GM23338 (cell line): ENCODE measurements around the gene PPP1R12C. TPM values are rescaled to one million over a fixed set of nuclear protein-coding genes. Genes with fewer than 3 reads are reported as not detected.

Experiments
- ATAC-seq: fragments of 200-7000 bp; cut with Tn5 transposase; 3 replicates; pipeline ENCODE4 v1.9.1; 2020
- DNase-seq: peaks from one replicate; pipeline ENCODE4 v3.0.0-alpha.2; 2015; ENCODE audit warnings: low spot score
- H2AFZ ChIP-seq: fragments of 200-600 bp; sonication (generic); 2 replicates; pipeline ENCODE4 v1.8.0; 2016; ENCODE audit warnings: antibody characterized with exemption, mild to moderate bottlenecking, moderate library complexity
- H3F3A ChIP-seq: fragments of 200-600 bp; sonication (generic); replicated peaks from 2 replicates; pipeline ENCODE4 v1.8.0; 2017; ENCODE audit warnings: antibody characterized with exemption, mixed run types, low read depth
- H3K27ac ChIP-seq: fragments of 200-600 bp; sonication (generic); 2 replicates; pipeline ENCODE4 v1.6.1; 2016; ENCODE audit warnings: low read depth
- H3K27me3 ChIP-seq: fragments of 200-600 bp; sonication (generic); 2 replicates; pipeline ENCODE4 v1.8.0; 2016; ENCODE audit warnings: mild to moderate bottlenecking, mixed run types, moderate library complexity; ENCODE audit not compliant: insufficient read depth
- H3K36me3 ChIP-seq: fragments of 200-600 bp; sonication (generic); 2 replicates; pipeline ENCODE4 v1.8.0; 2016; ENCODE audit warnings: mild to moderate bottlenecking; ENCODE audit not compliant: insufficient read depth
- H3K4me1 ChIP-seq: fragments of 200-600 bp; sonication (generic); 2 replicates; pipeline ENCODE4 v1.8.0; 2016; ENCODE audit warnings: mild to moderate bottlenecking, moderate library complexity; ENCODE audit not compliant: insufficient read depth
- H3K4me2 ChIP-seq: fragments of 200-600 bp; sonication (generic); 2 replicates; pipeline ENCODE4 v1.7.1; 2017; ENCODE audit warnings: mixed run types
- H3K4me3 ChIP-seq: fragments of 200-600 bp; sonication (generic); 2 replicates; pipeline ENCODE4 v1.6.1; 2016; ENCODE audit warnings: mixed run types
- H3K79me2 ChIP-seq: fragments of 200-600 bp; sonication (generic); replicated peaks from 2 replicates; pipeline ENCODE4 v1.8.0; 2017; ENCODE audit warnings: mild to moderate bottlenecking; ENCODE audit not compliant: insufficient read depth
- H3K9me2 ChIP-seq: fragments of 200-600 bp; sonication (generic); 2 replicates; pipeline ENCODE4 v1.8.0; 2017; ENCODE audit not compliant: insufficient read depth
- H4K20me1 ChIP-seq: fragments of 200-600 bp; sonication (generic); replicated peaks from 2 replicates; pipeline ENCODE4 v1.8.0; 2017; ENCODE audit warnings: mild to moderate bottlenecking; ENCODE audit not compliant: insufficient read depth
- H3K27ac Mint-ChIP-seq: 2 replicates; pipeline ENCODE4 v1.8.0; 2020; ENCODE audit warnings: inconsistent platforms, mild to moderate bottlenecking, moderate library complexity, mixed read lengths
- H3K27me3 Mint-ChIP-seq: 3 replicates; pipeline ENCODE4 v1.8.0; 2022; ENCODE audit warnings: low read depth, mild to moderate bottlenecking, moderate library complexity, mixed read lengths, inconsistent platforms; ENCODE audit not compliant: insufficient read depth, poor library complexity
- H3K36me3 Mint-ChIP-seq: 3 replicates; pipeline ENCODE4 v1.8.0; 2021; ENCODE audit warnings: low read depth, mild to moderate bottlenecking, inconsistent platforms, moderate library complexity, mixed read lengths
- H3K4me1 Mint-ChIP-seq: 3 replicates; pipeline ENCODE4 v1.8.0; 2020; ENCODE audit warnings: mild to moderate bottlenecking, inconsistent platforms, mixed read lengths
- H3K4me3 Mint-ChIP-seq: 3 replicates; pipeline ENCODE4 v1.8.0; 2021; ENCODE audit warnings: moderate library complexity, mild to moderate bottlenecking, inconsistent platforms, mixed read lengths
- H3K9me3 Mint-ChIP-seq: 3 replicates; pipeline ENCODE4 v1.8.0; 2020; ENCODE audit warnings: moderate library complexity, mild to moderate bottlenecking, inconsistent platforms, mixed read lengths
- CREB1 ChIP-seq: fragments of 250-450 bp; sonication (Bioruptor Pico); IDR thresholded peaks from 2 replicates; pipeline ENCODE4 v1.5.0; 2020; ENCODE audit warnings: low read depth, mild to moderate bottlenecking, moderate library complexity
- EZH2 ChIP-seq: fragments of 200-600 bp; sonication (generic); IDR thresholded peaks from one replicate; pipeline ENCODE4 v1.8.0; 2017; ENCODE audit warnings: antibody characterized with exemption, mild to moderate bottlenecking, low read depth; ENCODE audit not compliant: unreplicated experiment
- EZH2phosphoT487 ChIP-seq: fragments of 200-600 bp; sonication (generic); IDR thresholded peaks from one replicate; pipeline ENCODE4 v1.8.1; 2018; ENCODE audit warnings: antibody characterized with exemption; ENCODE audit not compliant: unreplicated experiment
- JUNB ChIP-seq: IDR thresholded peaks from one replicate; pipeline ENCODE4 v1.6.1; 2016; ENCODE audit warnings: antibody characterized with exemption; ENCODE audit not compliant: unreplicated experiment
- NANOG ChIP-seq: IDR thresholded peaks from 2 replicates; pipeline ENCODE4 v1.6.1; 2016; ENCODE audit warnings: antibody characterized with exemption, borderline replicate concordance
- POLR2AphosphoS5 ChIP-seq: IDR thresholded peaks from 2 replicates; pipeline ENCODE4 v1.6.1; 2016; ENCODE audit warnings: antibody characterized with exemption, low read depth
- STAT1 ChIP-seq: IDR thresholded peaks from one replicate; pipeline ENCODE4 v1.6.1; 2016; ENCODE audit warnings: antibody characterized with exemption; ENCODE audit not compliant: unreplicated experiment
- ZNF331 ChIP-seq: fragments of 250-450 bp; sonication (Bioruptor Pico); IDR thresholded peaks from 2 replicates; pipeline ENCODE4 v1.5.0; 2020; ENCODE audit warnings: low read depth, mild to moderate bottlenecking, moderate library complexity
- ZNF462 ChIP-seq: fragments of 250-450 bp; sonication (Bioruptor Pico); IDR thresholded peaks from 2 replicates; pipeline ENCODE4 v1.5.0; 2020; ENCODE audit warnings: mild to moderate bottlenecking, moderate library complexity
- polyA plus RNA-seq: library from polyadenylated mRNA; unstranded; fragments of >200 nt; fragmentation: Nextera tagmentation; extraction: Ambion mirVana; gene quantifications from 2 replicates; pipeline ENCODE4 v1.2.1, GENCODE V29; 2016
- total RNA-seq: library from RNA; depleted of rRNA; stranded (reverse); fragments of >200 nt; shearing (Covaris generic); gene quantifications from 2 replicates; pipeline ENCODE4 v1.2.3, GENCODE V29; 2014
- TF ChIP-seq, protein P1 (sequence below): IDR thresholded peaks from one replicate; pipeline ENCODE4 v1.6.1; 2018; ENCODE audit warnings: antibody characterized with exemption; ENCODE audit not compliant: unreplicated experiment
- TF ChIP-seq, protein P2 (sequence below): IDR thresholded peaks from 2 replicates; pipeline ENCODE4 v1.6.1; 2016; ENCODE audit warnings: antibody characterized with exemption
- TF ChIP-seq, protein P3 (sequence below), 2 experiments: fragments of 200-600 bp in 1 of 2; sonication (generic) in 1 of 2; conservative IDR thresholded peaks; 2 replicates each; pipeline versions ENCODE4 v1.5.1 to v1.6.1; 2016 to 2017; ENCODE audit warnings: antibody characterized with exemption in 2 of 2, low read depth in 2 of 2, mild to moderate bottlenecking in 2 of 2, moderate library complexity in 1 of 2

PPP1R12C gene
- total and polyA plus RNA-seq, 2 experiments from 2014 or later = 33.2 to 83.9 TPM

DNA sequence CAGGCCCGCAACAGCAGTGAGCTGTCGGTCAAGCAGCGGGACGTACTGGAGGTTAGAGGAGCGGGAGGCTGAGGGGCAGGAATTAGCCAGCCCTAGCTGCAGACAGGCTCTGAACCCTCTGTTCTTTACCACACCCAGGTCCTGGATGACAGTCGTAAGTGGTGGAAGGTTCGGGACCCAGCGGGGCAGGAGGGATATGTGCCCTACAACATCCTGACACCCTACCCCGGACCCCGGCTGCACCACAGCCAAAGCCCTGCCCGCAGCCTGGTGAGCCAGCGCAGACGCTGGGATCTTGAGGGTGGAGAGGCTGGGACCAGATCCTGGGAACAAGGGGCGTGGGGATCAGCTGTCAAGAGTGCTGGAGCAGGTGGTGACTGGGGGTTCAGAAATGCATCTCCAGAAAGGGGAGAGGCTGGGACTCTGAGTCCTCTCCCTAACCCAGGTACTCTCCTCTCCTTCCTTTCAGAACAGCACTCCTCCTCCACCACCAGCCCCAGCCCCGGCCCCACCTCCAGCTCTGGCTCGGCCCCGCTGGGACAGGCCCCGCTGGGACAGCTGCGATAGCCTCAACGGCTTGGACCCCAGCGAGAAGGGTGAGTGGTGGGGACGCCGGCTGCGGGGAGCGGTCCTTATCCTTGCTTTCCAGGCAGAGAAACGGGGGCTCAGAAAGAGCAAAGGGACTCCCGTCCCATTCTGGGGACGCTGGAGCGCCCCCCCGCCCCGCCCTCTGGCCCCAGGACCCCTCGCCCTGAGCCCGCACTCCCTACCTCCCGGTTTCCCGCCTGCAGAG is 31.3 kb downstream of the PPP1R12C start:
- peak; percentile 51 for DNase-seq
- peaks cover 47% of the 10 kb centered on the region for H3K4me1 Mint-ChIP-seq

More for the DNA sequence above, 31.3 kb downstream of the PPP1R12C start:
- peak overlapping the region; percentile 61 for H3K4me3 Mint-ChIP-seq
- Histone ChIP-seq H3F3A (peaks cover 24% of the 10 kb centered on the region), H3K4me1 (peaks cover 26% of the 10 kb centered on the region), H3K27ac (no peak overlapping the region), H2AFZ (no peak overlapping the region), H3K9me2 (no peaks in the 10 kb centered on the region), H4K20me1 (peaks cover 17% of the 10 kb centered on the region), H3K79me2 (no peaks in the 10 kb centered on the region), H3K27me3 (peaks cover 21% of the 10 kb centered on the region), H3K4me2 (peak overlapping the region; percentile 86), H3K4me3 (peak overlapping the region; percentile 79), H3K36me3 (no peaks in the 10 kb centered on the region)
- H3K9me3 Mint-ChIP-seq = peaks cover 4% of the 10 kb centered on the region; the same call in 1 of the 3 replicates
- no peak overlapping the region for H3K27ac Mint-ChIP-seq
- ATAC-seq = peak; percentile 6
- H3K36me3 Mint-ChIP-seq = peaks cover 29% of the 10 kb centered on the region
- H3K27me3 Mint-ChIP-seq = peaks cover 63% of the 10 kb centered on the region
- no peak for TF ChIP-seq POLR2AphosphoS5
- TF ChIP-seq ZNF331 = no peak
- TF ChIP-seq STAT1 = no peak
- TF ChIP-seq ZNF462 (CRISPR knock-in tag) = no peak
- TF ChIP-seq, protein P1, sequence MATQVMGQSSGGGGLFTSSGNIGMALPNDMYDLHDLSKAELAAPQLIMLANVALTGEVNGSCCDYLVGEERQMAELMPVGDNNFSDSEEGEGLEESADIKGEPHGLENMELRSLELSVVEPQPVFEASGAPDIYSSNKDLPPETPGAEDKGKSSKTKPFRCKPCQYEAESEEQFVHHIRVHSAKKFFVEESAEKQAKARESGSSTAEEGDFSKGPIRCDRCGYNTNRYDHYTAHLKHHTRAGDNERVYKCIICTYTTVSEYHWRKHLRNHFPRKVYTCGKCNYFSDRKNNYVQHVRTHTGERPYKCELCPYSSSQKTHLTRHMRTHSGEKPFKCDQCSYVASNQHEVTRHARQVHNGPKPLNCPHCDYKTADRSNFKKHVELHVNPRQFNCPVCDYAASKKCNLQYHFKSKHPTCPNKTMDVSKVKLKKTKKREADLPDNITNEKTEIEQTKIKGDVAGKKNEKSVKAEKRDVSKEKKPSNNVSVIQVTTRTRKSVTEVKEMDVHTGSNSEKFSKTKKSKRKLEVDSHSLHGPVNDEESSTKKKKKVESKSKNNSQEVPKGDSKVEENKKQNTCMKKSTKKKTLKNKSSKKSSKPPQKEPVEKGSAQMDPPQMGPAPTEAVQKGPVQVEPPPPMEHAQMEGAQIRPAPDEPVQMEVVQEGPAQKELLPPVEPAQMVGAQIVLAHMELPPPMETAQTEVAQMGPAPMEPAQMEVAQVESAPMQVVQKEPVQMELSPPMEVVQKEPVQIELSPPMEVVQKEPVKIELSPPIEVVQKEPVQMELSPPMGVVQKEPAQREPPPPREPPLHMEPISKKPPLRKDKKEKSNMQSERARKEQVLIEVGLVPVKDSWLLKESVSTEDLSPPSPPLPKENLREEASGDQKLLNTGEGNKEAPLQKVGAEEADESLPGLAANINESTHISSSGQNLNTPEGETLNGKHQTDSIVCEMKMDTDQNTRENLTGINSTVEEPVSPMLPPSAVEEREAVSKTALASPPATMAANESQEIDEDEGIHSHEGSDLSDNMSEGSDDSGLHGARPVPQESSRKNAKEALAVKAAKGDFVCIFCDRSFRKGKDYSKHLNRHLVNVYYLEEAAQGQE = no peak
- no peak for TF ChIP-seq EZH2phosphoT487
- TF ChIP-seq EZH2 = no peak
- TF ChIP-seq, protein P2, sequence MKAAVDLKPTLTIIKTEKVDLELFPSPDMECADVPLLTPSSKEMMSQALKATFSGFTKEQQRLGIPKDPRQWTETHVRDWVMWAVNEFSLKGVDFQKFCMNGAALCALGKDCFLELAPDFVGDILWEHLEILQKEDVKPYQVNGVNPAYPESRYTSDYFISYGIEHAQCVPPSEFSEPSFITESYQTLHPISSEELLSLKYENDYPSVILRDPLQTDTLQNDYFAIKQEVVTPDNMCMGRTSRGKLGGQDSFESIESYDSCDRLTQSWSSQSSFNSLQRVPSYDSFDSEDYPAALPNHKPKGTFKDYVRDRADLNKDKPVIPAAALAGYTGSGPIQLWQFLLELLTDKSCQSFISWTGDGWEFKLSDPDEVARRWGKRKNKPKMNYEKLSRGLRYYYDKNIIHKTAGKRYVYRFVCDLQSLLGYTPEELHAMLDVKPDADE = no peak
- TF ChIP-seq JUNB = no peak
- TF ChIP-seq, protein P3, sequence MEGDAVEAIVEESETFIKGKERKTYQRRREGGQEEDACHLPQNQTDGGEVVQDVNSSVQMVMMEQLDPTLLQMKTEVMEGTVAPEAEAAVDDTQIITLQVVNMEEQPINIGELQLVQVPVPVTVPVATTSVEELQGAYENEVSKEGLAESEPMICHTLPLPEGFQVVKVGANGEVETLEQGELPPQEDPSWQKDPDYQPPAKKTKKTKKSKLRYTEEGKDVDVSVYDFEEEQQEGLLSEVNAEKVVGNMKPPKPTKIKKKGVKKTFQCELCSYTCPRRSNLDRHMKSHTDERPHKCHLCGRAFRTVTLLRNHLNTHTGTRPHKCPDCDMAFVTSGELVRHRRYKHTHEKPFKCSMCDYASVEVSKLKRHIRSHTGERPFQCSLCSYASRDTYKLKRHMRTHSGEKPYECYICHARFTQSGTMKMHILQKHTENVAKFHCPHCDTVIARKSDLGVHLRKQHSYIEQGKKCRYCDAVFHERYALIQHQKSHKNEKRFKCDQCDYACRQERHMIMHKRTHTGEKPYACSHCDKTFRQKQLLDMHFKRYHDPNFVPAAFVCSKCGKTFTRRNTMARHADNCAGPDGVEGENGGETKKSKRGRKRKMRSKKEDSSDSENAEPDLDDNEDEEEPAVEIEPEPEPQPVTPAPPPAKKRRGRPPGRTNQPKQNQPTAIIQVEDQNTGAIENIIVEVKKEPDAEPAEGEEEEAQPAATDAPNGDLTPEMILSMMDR (conservative IDR thresholded peaks at IDR 0.05; ENCODE audit: low read depth in 2 of 2) = no peak
- TF ChIP-seq CREB1 = no peak
- no peak for TF ChIP-seq NANOG
